ENCODE measurements around the gene CRB2. TPM values are rescaled to one million over a fixed set of nuclear protein-coding genes. Genes with fewer than 3 reads are reported as not detected.

Gene CRB2
- total RNA-seq, 1 donor from 2014 or later, result not detected

DNA sequence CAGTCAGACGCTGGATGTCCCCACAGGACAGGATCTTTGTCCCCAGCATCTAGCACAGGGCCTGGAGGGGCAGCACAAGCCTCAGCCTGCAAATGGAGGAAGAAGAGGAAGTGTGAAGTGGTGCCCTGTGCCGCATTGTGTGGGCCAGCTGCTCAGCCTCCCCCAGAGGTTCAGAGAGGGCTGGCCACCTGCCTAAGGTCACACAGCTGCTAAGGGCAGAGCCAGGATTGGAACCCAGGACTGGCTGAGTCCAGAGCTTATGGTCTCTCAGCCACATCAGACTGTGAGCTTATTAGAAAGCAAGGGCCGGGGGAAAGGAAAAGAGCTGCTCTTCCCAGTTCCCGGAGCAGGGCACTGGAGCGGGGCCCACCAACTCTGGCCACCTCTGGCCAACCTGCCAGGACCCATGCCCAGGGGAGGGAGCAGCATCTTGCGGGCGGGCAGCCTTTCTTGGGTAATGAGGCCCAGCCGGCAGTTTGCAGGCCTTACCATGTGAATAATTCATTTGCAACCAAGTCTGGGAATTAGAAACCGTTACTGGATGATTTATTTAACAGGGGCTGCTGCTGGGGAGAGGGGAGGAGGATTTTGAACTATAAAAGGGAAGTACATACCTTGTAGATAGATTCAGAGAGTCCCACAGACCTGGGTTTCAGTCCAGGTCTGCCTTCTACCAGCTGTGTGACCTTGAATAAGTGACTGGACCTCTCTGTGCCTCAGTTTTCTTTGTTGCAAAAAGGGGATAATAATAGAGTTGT lies 11.6 kb upstream of the CRB2 start:
- DNase-seq (no peak), ATAC-seq (ENCODE audit: poor library complexity) (no peak)
- intact Hi-C loops (cut with DNase I), result no loop called here

GRCh38 chr9:123345567-123345955 lies 10.4 kb upstream of the CRB2 start:
- ATAC-seq (ENCODE audit: poor library complexity) (no peak), DNase-seq (no peak)
- intact Hi-C loops (cut with DNase I), result no loop called here

GRCh38 chr9:123346026-123346425 lies 10.0 kb upstream of the CRB2 start:
- intact Hi-C loops (cut with DNase I), result no loop called here
- DNase-seq (no peak), ATAC-seq (ENCODE audit: poor library complexity) (no peak)

GRCh38 chr9:123346826-123347225 lies 9.2 kb upstream of the CRB2 start:
- no peak for ATAC-seq (ENCODE audit: poor library complexity)
- intact Hi-C loops (cut with DNase I), result no loop called here

GRCh38 chr9:123347289-123348060 lies 8.5 kb upstream of the CRB2 start:
- no peak for DNase-seq
- ATAC-seq (ENCODE audit: poor library complexity), result no peak
- intact Hi-C loops (cut with DNase I), result no loop called here

More at GRCh38 chr9:123346826-123347225, 9.2 kb upstream of the CRB2 start:
- no peak for DNase-seq

DNA sequence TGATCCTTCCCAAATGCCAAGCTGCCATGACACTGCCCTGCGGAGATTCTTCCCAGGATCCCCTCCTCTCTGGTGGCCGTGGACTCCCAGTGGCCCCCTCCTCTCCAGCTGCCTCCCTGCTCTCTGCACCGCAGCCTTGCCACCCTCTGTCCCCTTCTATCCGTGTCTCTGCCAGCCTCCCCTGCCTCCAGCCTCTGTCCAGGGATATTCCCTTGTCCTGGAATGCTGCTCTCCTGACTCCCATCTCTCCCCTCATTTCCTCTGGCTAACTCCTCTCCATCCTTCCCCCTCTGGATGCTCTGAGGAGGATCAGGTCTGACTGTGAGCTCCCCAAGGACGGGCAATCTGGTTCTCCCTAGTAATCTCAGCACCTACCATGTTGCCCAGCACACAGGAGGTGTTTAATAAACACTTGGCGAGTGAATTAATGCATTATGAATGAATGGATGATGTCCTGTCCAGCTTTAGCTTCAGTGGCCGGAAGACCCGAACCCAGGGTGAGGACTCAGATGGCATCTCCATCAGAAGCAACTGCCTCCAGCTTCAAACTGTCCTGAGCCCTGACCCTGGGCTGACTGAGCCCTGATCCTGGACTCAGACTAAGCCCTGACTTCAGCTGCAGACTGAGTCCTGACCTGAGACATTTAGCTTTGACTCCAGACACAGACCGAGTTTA lies 7.5 kb upstream of the CRB2 start:
- intact Hi-C loops (cut with DNase I), result no loop called here
- ATAC-seq (ENCODE audit: poor library complexity), result no peak
- DNase-seq, result no peak

DNA sequence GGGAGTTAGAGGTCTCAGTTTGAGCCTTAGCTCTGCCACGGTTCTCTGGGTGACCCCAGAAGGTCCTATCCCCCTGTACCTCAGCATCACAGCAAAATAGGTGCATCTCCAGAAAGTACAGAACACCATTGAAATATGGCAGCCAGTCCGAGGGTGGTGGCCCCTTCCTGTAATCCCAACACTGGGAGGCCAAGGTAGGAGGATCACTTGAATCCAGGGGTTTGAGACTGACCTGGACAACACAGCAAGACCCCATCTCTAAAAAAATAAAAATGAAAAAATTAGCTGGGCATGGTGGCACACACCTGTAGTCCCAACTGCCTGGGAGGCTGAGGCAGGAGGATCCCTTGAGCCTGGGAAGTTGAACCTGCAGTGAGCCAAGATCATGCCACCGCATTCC lies 7.0 kb upstream of the CRB2 start:
- intact Hi-C loops (cut with DNase I), result no loop called here
- DNase-seq (no peak), ATAC-seq (ENCODE audit: poor library complexity) (no peak)

DNA sequence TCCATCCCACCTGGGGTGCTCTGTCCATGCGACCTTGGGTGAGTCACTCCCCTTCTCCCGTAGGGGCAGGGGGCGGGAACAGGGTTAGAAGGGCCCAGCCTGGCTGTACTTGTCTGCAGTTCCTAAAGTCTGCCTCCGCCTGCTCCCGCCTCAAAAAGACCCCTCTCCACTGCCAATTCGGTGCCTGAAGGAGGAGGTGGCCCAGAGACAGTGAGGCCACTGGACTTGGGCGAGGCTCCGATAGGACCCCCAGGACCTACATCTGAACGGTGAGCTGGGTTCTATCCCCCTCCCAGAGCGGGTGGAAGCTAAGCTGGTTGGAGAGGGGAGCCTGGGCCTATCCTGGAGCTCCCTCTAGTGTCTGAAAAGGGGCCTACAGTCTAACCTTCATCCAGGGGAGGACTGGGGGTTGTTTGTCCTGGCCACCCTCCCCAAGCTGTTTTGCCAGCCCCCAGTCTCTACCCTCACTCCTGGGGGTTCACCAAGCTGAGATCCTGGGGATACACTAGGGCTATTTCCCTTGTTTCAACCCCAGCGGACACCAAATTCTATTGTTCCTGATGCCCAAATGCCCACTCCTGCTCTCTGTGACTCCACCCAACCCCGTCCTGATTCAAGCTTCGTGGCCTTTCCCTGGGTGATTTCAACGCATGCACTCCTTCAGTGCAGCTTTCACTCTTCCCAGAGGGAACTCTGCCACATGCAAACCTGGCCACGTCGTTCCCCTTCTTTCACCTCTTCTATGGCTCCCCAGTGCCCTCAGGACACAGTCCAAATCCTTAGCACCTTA lies 6.1 kb upstream of the CRB2 start:
- DNase-seq (no peak), ATAC-seq (ENCODE audit: poor library complexity) (peak; percentile 86)
- intact Hi-C loops (cut with DNase I), result loop anchor here (5.0 kb wide), 1 partner anchor 268 kb away; no protein-coding TSS in a partner anchor

GRCh38 chr9:123350590-123351310 lies 5.2 kb upstream of the CRB2 start:
- ATAC-seq (ENCODE audit: poor library complexity), result peak; percentile 22
- DNase-seq, result no peak
- intact Hi-C loops (cut with DNase I), result loop anchor here (5.0 kb wide), 1 partner anchor 268 kb away; no protein-coding TSS in a partner anchor

DNA sequence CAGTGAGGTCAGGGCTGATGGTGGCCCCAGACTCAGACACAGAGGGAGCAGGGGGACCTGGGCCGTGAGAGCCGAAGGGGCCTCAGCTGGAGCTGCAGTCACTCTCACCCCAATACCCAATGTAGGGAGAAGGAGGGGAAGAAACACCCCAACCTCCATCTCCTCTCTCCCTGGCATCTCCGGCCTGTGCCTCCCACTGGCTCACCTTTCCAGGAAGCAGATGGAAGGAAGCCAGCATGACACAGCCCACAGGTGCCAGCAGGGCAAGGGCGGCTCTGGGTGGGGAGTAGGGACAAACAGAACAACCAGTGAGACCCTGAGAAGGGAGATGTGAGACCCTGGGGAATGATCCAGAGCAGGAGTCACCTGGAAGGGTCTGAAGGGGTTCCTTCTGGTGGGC lies 3.0 kb upstream of the CRB2 start:
- intact Hi-C loops (cut with DNase I), result loop anchor here (5.0 kb wide), 1 partner anchor 271 kb away; no protein-coding TSS in a partner anchor
- DNase-seq (no peak), ATAC-seq (ENCODE audit: poor library complexity) (no peak)

DNA sequence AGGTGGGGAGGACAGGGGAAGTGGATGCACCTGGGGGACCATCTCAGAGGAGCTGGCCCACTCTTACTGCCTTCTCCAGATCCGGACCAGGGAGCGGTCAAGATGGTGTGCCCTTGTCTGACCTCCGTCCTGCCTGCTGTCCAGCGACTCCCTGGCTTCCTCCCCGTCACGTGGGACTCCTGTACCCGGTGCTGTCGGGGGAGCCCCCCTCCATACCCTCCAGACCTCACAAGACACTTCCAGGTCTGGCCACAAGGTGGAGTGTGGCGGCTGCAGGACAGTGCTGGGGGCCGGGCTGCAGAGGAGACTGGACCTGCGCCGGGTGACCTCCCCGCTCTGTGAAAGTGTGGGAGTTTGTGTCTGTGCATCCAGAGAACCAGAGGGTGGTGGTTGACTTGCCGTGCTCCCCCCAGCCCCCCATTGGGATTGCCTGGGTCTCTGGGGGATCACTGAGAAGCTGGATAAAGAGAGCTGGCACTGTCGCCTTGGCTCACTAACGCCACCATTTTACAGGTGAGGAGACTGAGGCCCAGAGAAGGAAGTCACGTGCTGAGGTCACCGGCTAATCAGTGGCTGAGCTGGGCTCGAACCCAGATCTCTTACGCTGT lies 1.9 kb upstream of the CRB2 start:
- DNase-seq, result peak; percentile 70
- peak; percentile 73 for ATAC-seq (ENCODE audit: poor library complexity)
- intact Hi-C loops (cut with DNase I), result loop anchor here (5.0 kb wide), 1 partner anchor 272 kb away; no protein-coding TSS in a partner anchor

DNA sequence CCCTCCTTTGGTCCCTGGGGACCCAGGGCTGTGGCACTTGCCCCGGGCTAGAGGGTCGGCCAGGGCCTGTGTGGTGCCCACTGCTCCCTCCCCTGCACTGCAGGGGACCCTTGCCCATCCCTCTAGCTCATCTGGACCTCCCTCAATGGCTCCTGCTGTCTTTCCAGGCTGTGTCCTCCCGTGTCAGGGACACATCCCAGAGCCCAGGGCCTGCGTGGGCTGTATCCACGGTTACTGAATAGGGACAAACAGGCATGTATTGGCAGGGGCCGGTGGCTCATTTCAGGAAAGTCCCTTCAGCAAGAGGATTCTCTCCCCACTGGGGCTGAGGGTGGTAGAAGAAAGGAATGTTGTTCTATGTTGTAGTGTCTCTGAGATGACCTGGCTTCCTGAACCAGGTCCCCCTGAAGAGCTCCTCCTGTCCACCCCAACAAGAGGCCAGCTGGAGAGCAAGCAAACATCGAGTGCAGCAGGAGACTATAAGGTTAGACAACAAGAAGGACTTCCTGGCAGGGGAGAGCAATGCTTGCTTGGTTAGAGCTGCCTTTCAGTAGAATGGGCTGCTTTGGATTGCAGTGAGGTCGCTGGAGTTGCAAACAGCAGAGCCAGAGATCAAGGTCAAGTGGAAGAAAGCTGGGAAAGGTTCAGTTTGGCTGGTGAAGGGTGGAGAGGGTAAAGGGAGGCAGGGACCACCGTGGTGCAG lies 1.0 kb upstream of the CRB2 start:
- no peak for DNase-seq
- intact Hi-C loops (cut with DNase I), result loop anchor here (5.0 kb wide), 1 partner anchor 273 kb away; no protein-coding TSS in a partner anchor
- ATAC-seq (ENCODE audit: poor library complexity), result no peak

- ATAC-seq (ENCODE audit: poor library complexity) (no peak), DNase-seq (no peak)
- intact Hi-C loops (cut with DNase I), result no loop called here
Observed at GRCh38 chr9:123356851-123357742, 1.1 kb downstream of the CRB2 start.

- ATAC-seq (ENCODE audit: poor library complexity) (no peak), DNase-seq (no peak)
- intact Hi-C loops (cut with DNase I), result no loop called here
Observed at GRCh38 chr9:123357743-123358059, 1.7 kb downstream of the CRB2 start.

DNA sequence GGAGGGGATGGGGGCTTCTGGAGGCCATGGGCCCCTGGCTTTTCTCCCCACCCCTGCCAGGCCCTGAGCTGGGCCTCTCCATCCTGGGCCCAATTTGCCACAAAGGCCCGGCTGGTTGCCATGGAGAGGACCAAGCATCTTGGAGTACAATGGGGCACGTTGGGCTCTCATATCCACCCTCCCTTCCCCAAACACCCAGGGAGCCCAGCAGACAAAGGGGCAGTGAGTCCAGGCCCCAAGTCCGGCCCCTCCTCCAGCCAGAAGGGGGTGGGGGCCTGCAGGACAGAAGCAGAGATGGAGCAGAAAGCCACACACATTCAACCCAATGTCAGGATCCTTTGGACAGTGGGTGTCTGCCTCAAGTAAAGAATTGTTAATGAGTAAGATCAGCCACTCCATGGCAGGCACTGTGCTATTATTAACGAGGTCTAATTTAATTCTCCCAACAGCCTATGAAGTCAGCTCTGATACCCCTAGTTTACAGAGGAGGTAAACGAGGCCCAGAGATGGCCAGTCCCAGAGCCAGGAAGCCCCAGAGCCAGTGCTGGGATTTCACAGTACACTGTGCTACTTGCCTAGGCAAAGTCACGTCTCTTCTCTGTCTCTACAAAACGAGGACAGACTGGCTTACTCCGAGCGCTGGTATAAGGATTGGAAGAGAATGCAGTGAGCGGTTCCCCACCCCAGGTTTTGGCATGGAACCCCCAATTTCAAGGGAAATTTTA lies 2.3 kb downstream of the CRB2 start:
- ATAC-seq (ENCODE audit: poor library complexity) (no peak), DNase-seq (no peak)
- intact Hi-C loops (cut with DNase I), result no loop called here

- DNase-seq, result no peak
- no peak for ATAC-seq (ENCODE audit: poor library complexity)
- intact Hi-C loops (cut with DNase I), result no loop called here
Observed at GRCh38 chr9:123359106-123359505, 3.1 kb downstream of the CRB2 start.
